ENCODE measurements around the gene ZBTB20. TPM values are rescaled to one million over a fixed set of nuclear protein-coding genes. Genes with fewer than 3 reads are reported as not detected.

Gene ZBTB20
- total and polyA plus RNA-seq, 5 donors from 2014 or later, result 10.1 to 58.2 (median 13.2) TPM

- Mint-ChIP-seq H3K9me3 (no peaks in the 10 kb centered on the region), H3K27me3 (no peaks in the 10 kb centered on the region)
- H3K9me3 ChIP-seq (ENCODE audit: control insufficient read depth in 2 of 2, low read length in 2 of 2), result no peaks in the 10 kb centered on the region
Observed at GRCh38 chr3:114758831-114759699, 388.0 kb downstream of the ZBTB20 start.

GRCh38 chr3:114756506-114757279, 390.4 kb downstream of the ZBTB20 start:
- no peak for ATAC-seq (ENCODE audit: low read depth in 2 of 2)

More at GRCh38 chr3:114758831-114759699, 388.0 kb downstream of the ZBTB20 start:
- Mint-ChIP-seq H3K27ac (no peak overlapping the region), H3K36me3 (no peaks in the 10 kb centered on the region), H3K4me1 (peaks cover under 1 to 9% (median 7%) of the 10 kb centered on the region in 4 donors), H3K4me3 (no peak overlapping the region)
- H3K27ac ChIP-seq (ENCODE audit: insufficient read depth, low read length, poor library complexity, severe bottlenecking), result no peak overlapping the region
- H3K36me3 ChIP-seq (ENCODE audit: control insufficient read depth, insufficient read depth, low read length), result no peaks in the 10 kb centered on the region
- ATAC-seq (ENCODE audit: low read depth in 2 of 2) (no peak), DNase-seq (no peak)
- no peaks in the 10 kb centered on the region for H3K27me3 ChIP-seq (ENCODE audit: control insufficient read depth, insufficient read depth, low read length)
- H3K4me1 ChIP-seq (ENCODE audit: control insufficient read depth, insufficient read depth, low read length, poor library complexity, severe bottlenecking), result no peaks in the 10 kb centered on the region
- H3K4me3 ChIP-seq (ENCODE audit: low read depth, low read length), result no peak overlapping the region

GRCh38 chr3:114746502-114746901, 400.6 kb downstream of the ZBTB20 start:
- H3K27ac ChIP-seq (ENCODE audit: insufficient read depth, low read length, poor library complexity, severe bottlenecking), result no peak overlapping the region
- peaks cover 4 to 32% (median 16%) of the 10 kb centered on the region in 4 donors for H3K4me1 Mint-ChIP-seq
- ATAC-seq (ENCODE audit: low read depth in 2 of 2) (no peak), DNase-seq (peak in 1 of 3 donors; percentile 28)
- H3K27me3 Mint-ChIP-seq, result no peaks in the 10 kb centered on the region
- no peaks in the 10 kb centered on the region for H3K27me3 ChIP-seq (ENCODE audit: control insufficient read depth, insufficient read depth, low read length)
- H3K4me1 ChIP-seq (ENCODE audit: control insufficient read depth, insufficient read depth, low read length, poor library complexity, severe bottlenecking), result no peaks in the 10 kb centered on the region
- peak overlapping the region in 2 of 4 donors; percentile 51 to 57 for H3K4me3 Mint-ChIP-seq
- H3K4me3 ChIP-seq (ENCODE audit: low read depth, low read length), result peak overlapping the region; percentile 42
- no peaks in the 10 kb centered on the region for H3K9me3 ChIP-seq (ENCODE audit: control insufficient read depth in 2 of 2, low read length in 2 of 2)
- H3K36me3 ChIP-seq (ENCODE audit: control insufficient read depth, insufficient read depth, low read length), result no peaks in the 10 kb centered on the region
- H3K36me3 Mint-ChIP-seq, result peaks cover 11% of the 10 kb centered on the region
- H3K9me3 Mint-ChIP-seq, result no peaks in the 10 kb centered on the region
- peak overlapping the region in 1 of 3 donors; percentile 30 for H3K27ac Mint-ChIP-seq

More at GRCh38 chr3:114756506-114757279, 390.4 kb downstream of the ZBTB20 start:
- H3K27me3 Mint-ChIP-seq, result no peaks in the 10 kb centered on the region
- no peaks in the 10 kb centered on the region for H3K9me3 ChIP-seq (ENCODE audit: control insufficient read depth in 2 of 2, low read length in 2 of 2)
- H3K4me1 Mint-ChIP-seq, result peaks cover 0 to 11% (median 7%) of the 10 kb centered on the region in 4 donors
- H3K27me3 ChIP-seq (ENCODE audit: control insufficient read depth, insufficient read depth, low read length), result no peaks in the 10 kb centered on the region
- no peaks in the 10 kb centered on the region for H3K36me3 Mint-ChIP-seq
- no peak overlapping the region for H3K4me3 Mint-ChIP-seq
- no peaks in the 10 kb centered on the region for H3K4me1 ChIP-seq (ENCODE audit: control insufficient read depth, insufficient read depth, low read length, poor library complexity, severe bottlenecking)
- H3K4me3 ChIP-seq (ENCODE audit: low read depth, low read length), result no peak overlapping the region
- H3K9me3 Mint-ChIP-seq, result no peaks in the 10 kb centered on the region
- no peak overlapping the region for H3K27ac ChIP-seq (ENCODE audit: insufficient read depth, low read length, poor library complexity, severe bottlenecking)
- no peak for DNase-seq
- no peak overlapping the region for H3K27ac Mint-ChIP-seq
- no peaks in the 10 kb centered on the region for H3K36me3 ChIP-seq (ENCODE audit: control insufficient read depth, insufficient read depth, low read length)

GRCh38 chr3:114745322-114746240, 401.5 kb downstream of the ZBTB20 start:
- peaks cover 11% of the 10 kb centered on the region for H3K36me3 Mint-ChIP-seq
- Histone ChIP-seq H3K36me3 (ENCODE audit: control insufficient read depth, insufficient read depth, low read length) (no peaks in the 10 kb centered on the region), H3K27me3 (ENCODE audit: control insufficient read depth, insufficient read depth, low read length) (no peaks in the 10 kb centered on the region), H3K27ac (ENCODE audit: insufficient read depth, low read length, poor library complexity, severe bottlenecking) (no peak overlapping the region), H3K4me3 (ENCODE audit: low read depth, low read length) (no peak overlapping the region), H3K4me1 (ENCODE audit: control insufficient read depth, insufficient read depth, low read length, poor library complexity, severe bottlenecking) (no peaks in the 10 kb centered on the region), H3K9me3 (ENCODE audit: control insufficient read depth in 2 of 2, low read length in 2 of 2) (no peaks in the 10 kb centered on the region)
- DNase-seq, result no peak
- no peaks in the 10 kb centered on the region for H3K27me3 Mint-ChIP-seq
- peak overlapping the region in 1 of 4 donors; percentile 22 for H3K4me3 Mint-ChIP-seq
- ATAC-seq (ENCODE audit: low read depth in 2 of 2), result no peak
- H3K27ac Mint-ChIP-seq, result peak overlapping the region in 1 of 3 donors; percentile 30
- no peaks in the 10 kb centered on the region for H3K9me3 Mint-ChIP-seq
- H3K4me1 Mint-ChIP-seq, result peaks cover 4 to 29% (median 14%) of the 10 kb centered on the region in 4 donors

GRCh38 chr3:114743746-114744485, 403.2 kb downstream of the ZBTB20 start:
- no peaks in the 10 kb centered on the region for H3K9me3 ChIP-seq (ENCODE audit: control insufficient read depth in 2 of 2, low read length in 2 of 2)
- H3K4me3 Mint-ChIP-seq, result no peak overlapping the region
- no peaks in the 10 kb centered on the region for H3K4me1 ChIP-seq (ENCODE audit: control insufficient read depth, insufficient read depth, low read length, poor library complexity, severe bottlenecking)
- H3K4me1 Mint-ChIP-seq, result peaks cover 4 to 28% (median 12%) of the 10 kb centered on the region in 4 donors
- H3K27ac ChIP-seq (ENCODE audit: insufficient read depth, low read length, poor library complexity, severe bottlenecking), result no peak overlapping the region
- peak overlapping the region in 1 of 3 donors; percentile 23 for H3K27ac Mint-ChIP-seq
- H3K36me3 ChIP-seq (ENCODE audit: control insufficient read depth, insufficient read depth, low read length), result no peaks in the 10 kb centered on the region
- H3K27me3 Mint-ChIP-seq, result no peaks in the 10 kb centered on the region
- ATAC-seq (ENCODE audit: low read depth in 2 of 2) (no peak), DNase-seq (no peak)
- peaks cover 13% of the 10 kb centered on the region for H3K36me3 Mint-ChIP-seq
- H3K4me3 ChIP-seq (ENCODE audit: low read depth, low read length), result no peak overlapping the region
- no peaks in the 10 kb centered on the region for H3K9me3 Mint-ChIP-seq
- no peaks in the 10 kb centered on the region for H3K27me3 ChIP-seq (ENCODE audit: control insufficient read depth, insufficient read depth, low read length)

- Mint-ChIP-seq H3K4me3 (no peak overlapping the region), H3K27me3 (no peaks in the 10 kb centered on the region), H3K9me3 (no peaks in the 10 kb centered on the region), H3K36me3 (peaks cover 18% of the 10 kb centered on the region), H3K4me1 (peaks cover 0 to 17% (median 8%) of the 10 kb centered on the region in 4 donors), H3K27ac (no peak overlapping the region)
- H3K27me3 ChIP-seq (ENCODE audit: control insufficient read depth, insufficient read depth, low read length), result no peaks in the 10 kb centered on the region
- no peak for DNase-seq
- no peaks in the 10 kb centered on the region for H3K36me3 ChIP-seq (ENCODE audit: control insufficient read depth, insufficient read depth, low read length)
- no peak for ATAC-seq (ENCODE audit: low read depth in 2 of 2)
- no peaks in the 10 kb centered on the region for H3K9me3 ChIP-seq (ENCODE audit: control insufficient read depth in 2 of 2, low read length in 2 of 2)
- H3K4me3 ChIP-seq (ENCODE audit: low read depth, low read length), result no peak overlapping the region
- H3K4me1 ChIP-seq (ENCODE audit: control insufficient read depth, insufficient read depth, low read length, poor library complexity, severe bottlenecking), result no peaks in the 10 kb centered on the region
- no peak overlapping the region for H3K27ac ChIP-seq (ENCODE audit: insufficient read depth, low read length, poor library complexity, severe bottlenecking)
Observed at GRCh38 chr3:114741066-114741465, 406.0 kb downstream of the ZBTB20 start.

All from CD4-positive, CD25-positive, alpha-beta regulatory T cell (primary cell).